Prostate gland (tissue), 2 donors: ENCODE results near the gene CNRIP1. TPM values are rescaled to one million over a fixed set of nuclear protein-coding genes. Genes with fewer than 3 reads are reported as not detected.

Experiments
- DNase-seq: peaks from one replicate; pipeline ENCODE4 v3.0.0-alpha.2; 2019; ENCODE audit warnings: low spot score
- H3K27ac ChIP-seq, 2 donors: fragments of 200-600 bp; sonication (generic); 2 replicates each; pipeline ENCODE4 v1.5.1; 2017 to 2019
- H3K27me3 ChIP-seq: fragments of 200-600 bp; sonication (generic); replicated peaks from 2 replicates; pipeline ENCODE4 v1.5.1; 2019; ENCODE audit not compliant: insufficient read depth
- H3K36me3 ChIP-seq, 2 donors: fragments of 200-600 bp; sonication (generic); 1 replicate in 1 of 2; 2 replicates in 1 of 2; pipeline versions ENCODE4 v1.5.1 to v1.8.1; 2017 to 2019
- H3K4me1 ChIP-seq: fragments of 200-600 bp; sonication (generic); replicated peaks from 2 replicates; pipeline ENCODE4 v1.5.1; 2019
- H3K4me3 ChIP-seq, 2 donors: fragments of 200-600 bp; sonication (generic); 2 replicates each; pipeline ENCODE4 v1.5.1; 2017 to 2019
- H3K9me3 ChIP-seq: fragments of 200-600 bp; sonication (generic); 2 replicates; pipeline ENCODE4 v1.5.1; 2017
- POLR2A ChIP-seq: fragments of 450-650 bp; IDR thresholded peaks from one replicate; pipeline ENCODE4 v1.6.1; 2016; ENCODE audit warnings: antibody characterized with exemption, mild to moderate bottlenecking
- POLR2AphosphoS5 ChIP-seq: sonication (generic); formaldehyde crosslinking; IDR thresholded peaks from one replicate; pipeline ENCODE4 v1.6.1; 2017; ENCODE audit warnings: antibody characterized with exemption
- WGBS: methylation state at CpG from one replicate; pipeline ENCODE4 v1.1.5; 2018; 5-methylcytosine and 5-hydroxymethylcytosine counted together
- intact Hi-C: fragments of 100-400 bp; cut with DNase I; formaldehyde crosslinking; loops from one replicate; pipeline ENCODE4 v1.14.2; 2022
- total RNA-seq, 2 donors: library from RNA; depleted of rRNA; stranded (reverse); fragments of >200 nt; gene quantifications; one replicate each; pipeline ENCODE4 v1.1.0, GENCODE V29; 2016
- TF ChIP-seq, protein P1 (sequence below), 4 experiments: fragments of 200-600 bp in 2 of 4; fragments of 450-650 bp in 2 of 4; sonication (generic) in 2 of 4; IDR thresholded peaks; 1 replicate in 3 of 4; 2 replicates in 1 of 4; pipeline ENCODE4 v1.5.1; 2016 to 2019; ENCODE audit warnings: antibody characterized with exemption in 4 of 4, mild to moderate bottlenecking in 2 of 4, moderate library complexity in 2 of 4

The CNRIP1 gene
- total RNA-seq, 2 donors from 2014 or later = 3.6 to 16.5 TPM

DNA sequence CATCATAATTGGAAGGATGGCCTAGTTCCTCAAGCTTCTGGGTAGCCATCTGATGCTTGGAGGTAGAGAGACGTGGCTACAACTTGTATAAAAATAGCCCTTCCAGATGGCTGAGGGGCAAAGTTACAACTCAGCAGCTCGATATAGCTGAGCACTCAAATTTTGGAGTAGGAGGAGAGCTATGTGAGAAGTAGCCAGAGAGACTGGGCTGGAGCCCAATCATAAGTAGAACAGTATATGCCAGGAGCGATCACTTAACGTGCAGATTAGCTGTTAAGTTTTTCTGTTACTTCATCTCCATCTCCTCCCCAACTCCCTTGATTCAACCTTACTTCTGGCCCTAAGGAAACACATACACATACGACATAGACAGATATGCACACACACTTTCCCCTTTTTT is 28.8 kb downstream of the CNRIP1 start:
- WGBS = 48% methylated on average over 5 of the region's 5 CpGs
- intact Hi-C loops = no loop called here
- H3K27me3 ChIP-seq = no peaks in the 10 kb centered on the region
- peaks cover 4% of the 10 kb centered on the region for H3K4me1 ChIP-seq
- TF ChIP-seq POLR2AphosphoS5 = no peak
- no peak for TF ChIP-seq POLR2A
- TF ChIP-seq, protein P1, sequence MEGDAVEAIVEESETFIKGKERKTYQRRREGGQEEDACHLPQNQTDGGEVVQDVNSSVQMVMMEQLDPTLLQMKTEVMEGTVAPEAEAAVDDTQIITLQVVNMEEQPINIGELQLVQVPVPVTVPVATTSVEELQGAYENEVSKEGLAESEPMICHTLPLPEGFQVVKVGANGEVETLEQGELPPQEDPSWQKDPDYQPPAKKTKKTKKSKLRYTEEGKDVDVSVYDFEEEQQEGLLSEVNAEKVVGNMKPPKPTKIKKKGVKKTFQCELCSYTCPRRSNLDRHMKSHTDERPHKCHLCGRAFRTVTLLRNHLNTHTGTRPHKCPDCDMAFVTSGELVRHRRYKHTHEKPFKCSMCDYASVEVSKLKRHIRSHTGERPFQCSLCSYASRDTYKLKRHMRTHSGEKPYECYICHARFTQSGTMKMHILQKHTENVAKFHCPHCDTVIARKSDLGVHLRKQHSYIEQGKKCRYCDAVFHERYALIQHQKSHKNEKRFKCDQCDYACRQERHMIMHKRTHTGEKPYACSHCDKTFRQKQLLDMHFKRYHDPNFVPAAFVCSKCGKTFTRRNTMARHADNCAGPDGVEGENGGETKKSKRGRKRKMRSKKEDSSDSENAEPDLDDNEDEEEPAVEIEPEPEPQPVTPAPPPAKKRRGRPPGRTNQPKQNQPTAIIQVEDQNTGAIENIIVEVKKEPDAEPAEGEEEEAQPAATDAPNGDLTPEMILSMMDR (IDR thresholded peaks at IDR 0.05) = no peak
- H3K9me3 ChIP-seq = no peaks in the 10 kb centered on the region
- no peak for DNase-seq
- no peak overlapping the region for H3K27ac ChIP-seq
- H3K36me3 ChIP-seq = no peaks in the 10 kb centered on the region
- H3K4me3 ChIP-seq = no peak overlapping the region

DNA sequence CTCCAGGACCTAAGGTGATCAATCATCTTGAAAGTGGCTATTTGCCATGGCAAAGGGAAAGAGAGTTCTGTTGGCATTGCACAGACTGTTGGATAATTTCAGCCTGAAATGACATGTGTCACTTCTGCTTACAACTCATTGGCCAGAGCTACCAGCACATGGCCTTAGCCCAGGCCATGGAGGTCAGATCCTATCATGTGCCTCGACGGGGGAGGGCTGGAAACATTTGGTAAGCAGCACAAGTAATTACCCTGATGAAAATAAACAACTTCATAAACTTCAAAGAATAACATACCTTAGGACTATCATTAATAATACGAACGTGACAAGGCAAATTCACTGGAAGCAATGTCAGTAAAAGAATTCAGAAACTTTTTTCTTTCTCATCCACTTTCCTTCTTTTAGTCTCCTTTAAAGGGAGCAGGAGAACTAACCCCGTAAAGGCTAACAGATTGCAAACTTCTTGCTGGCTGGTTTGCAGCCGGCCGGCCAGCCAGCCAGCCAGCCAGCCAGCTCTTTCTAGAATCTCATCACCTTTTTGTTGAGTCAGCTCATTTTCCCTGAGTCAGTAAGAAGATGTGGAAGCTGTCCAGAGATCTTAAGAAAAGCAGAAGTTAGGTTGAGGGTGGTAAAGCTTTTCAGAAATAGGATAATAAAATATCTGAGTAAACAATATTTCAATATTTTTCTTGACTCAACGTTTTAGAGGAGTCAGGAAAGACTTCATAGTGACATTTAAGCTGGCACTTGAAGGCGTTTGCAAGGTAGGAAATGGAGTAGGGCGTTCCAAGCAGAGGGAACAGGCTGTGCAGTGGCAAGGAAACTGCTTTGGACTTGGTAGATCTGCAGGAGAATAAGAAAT is 31.9 kb downstream of the CNRIP1 start:
- intact Hi-C loops = loop anchor here (10.0 kb wide), 1 partner anchor 157 kb away; no protein-coding TSS in a partner anchor
- TF ChIP-seq POLR2A (no peak), POLR2AphosphoS5 (peak; percentile 76)
- peak; percentile 57 for DNase-seq
- Histone ChIP-seq H3K9me3 (no peaks in the 10 kb centered on the region), H3K4me3 (no peak overlapping the region), H3K4me1 (peaks cover 4% of the 10 kb centered on the region), H3K27me3 (no peaks in the 10 kb centered on the region), H3K36me3 (no peaks in the 10 kb centered on the region), H3K27ac (peak overlapping the region; percentile 45 to 52)
- WGBS = 12% methylated on average over 10 of the region's 10 CpGs

DNA sequence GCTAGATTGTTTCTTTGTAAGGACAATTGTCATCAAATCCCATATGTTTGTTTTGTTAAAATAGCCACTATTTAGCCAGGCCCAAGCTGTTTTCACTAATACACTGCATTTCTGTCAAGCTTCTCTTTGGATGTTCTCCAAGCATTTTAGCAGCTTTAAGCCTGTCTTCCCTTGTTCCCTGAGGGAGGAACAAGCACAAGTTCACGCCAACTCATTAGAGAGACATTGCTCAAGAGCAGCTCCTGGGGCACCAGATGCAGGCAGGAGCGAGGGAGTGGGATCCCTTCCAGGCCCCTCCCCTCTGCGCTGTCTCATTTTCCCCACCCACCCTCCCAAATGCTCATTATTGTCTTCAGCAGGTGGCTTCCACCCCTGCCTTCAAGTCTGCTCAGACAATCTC is 34.9 kb downstream of the CNRIP1 start:
- TF ChIP-seq POLR2AphosphoS5 = peak; percentile 43
- TF ChIP-seq, protein P1 (IDR thresholded peaks at IDR 0.05) = no peak
- Histone ChIP-seq H3K27me3 (no peaks in the 10 kb centered on the region), H3K9me3 (no peaks in the 10 kb centered on the region), H3K36me3 (no peaks in the 10 kb centered on the region), H3K27ac (no peak overlapping the region), H3K4me3 (no peak overlapping the region), H3K4me1 (peaks cover 8% of the 10 kb centered on the region)
- WGBS = 18% methylated on average over 3 of the region's 3 CpGs
- intact Hi-C loops = loop anchor here (5.0 to 10.0 kb wide), 2 partner anchors 160 to 163 kb away; no protein-coding TSS in a partner anchor
- DNase-seq = peak; percentile 28

DNA sequence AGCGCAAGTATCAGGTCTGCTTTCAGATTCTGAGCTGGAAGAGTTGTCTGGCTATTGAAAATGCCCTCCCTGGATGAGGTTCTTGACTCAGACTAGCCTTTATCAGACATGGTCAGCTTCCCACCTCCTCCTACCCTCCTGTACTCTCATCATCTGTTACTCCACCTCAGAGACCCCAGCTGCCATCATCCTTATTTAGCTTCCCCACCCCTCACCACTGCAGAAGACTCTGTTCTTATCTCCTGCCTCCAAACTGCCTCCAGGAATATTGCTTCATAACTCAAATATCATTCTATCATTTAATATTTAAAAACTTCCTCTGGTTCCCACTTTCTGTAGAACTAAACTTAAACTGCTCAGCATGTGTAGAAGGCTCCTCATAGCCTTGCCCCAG is 36.3 kb downstream of the CNRIP1 start:
- no peak overlapping the region for H3K4me3 ChIP-seq
- TF ChIP-seq, protein P1 (IDR thresholded peaks at IDR 0.05) = no peak
- TF ChIP-seq POLR2A = no peak
- TF ChIP-seq POLR2AphosphoS5 = no peak
- H3K9me3 ChIP-seq = no peaks in the 10 kb centered on the region
- no peak for DNase-seq
- H3K4me1 ChIP-seq = peaks cover 8% of the 10 kb centered on the region
- H3K36me3 ChIP-seq = no peaks in the 10 kb centered on the region
- intact Hi-C loops = loop anchor here (5.0 to 10.0 kb wide), 2 partner anchors 161 kb away; no protein-coding TSS in a partner anchor
- WGBS = 100% methylated on average over 1 of the region's 1 CpG
- no peak overlapping the region for H3K27ac ChIP-seq
- no peaks in the 10 kb centered on the region for H3K27me3 ChIP-seq

DNA sequence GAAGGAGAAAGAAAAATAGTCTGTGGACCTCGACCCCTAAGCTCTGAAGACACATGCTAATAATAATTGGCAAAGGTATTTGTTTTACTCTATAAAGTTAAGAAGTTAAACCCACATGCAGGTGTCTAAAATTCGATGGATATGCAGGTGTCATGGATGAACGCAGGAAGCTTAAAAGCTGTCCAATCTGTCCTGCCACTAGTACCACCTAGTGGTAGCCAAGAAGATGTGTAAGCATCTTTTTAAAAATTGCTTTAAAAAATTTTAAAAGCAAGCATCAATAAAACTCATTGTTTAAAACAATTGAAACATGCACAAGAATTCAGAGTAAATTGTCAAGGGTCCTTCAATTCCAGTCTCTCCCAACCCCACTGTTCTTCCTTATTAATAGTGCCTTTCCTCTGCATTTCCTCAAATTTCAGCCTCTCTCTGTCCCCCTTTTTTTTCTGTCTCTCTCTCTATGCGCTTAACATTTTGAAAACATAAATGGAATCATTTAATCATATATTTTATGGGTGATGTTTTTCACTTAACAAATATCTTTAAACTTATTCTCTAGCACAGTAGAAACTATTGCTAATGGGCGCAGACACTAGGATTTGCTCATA is 36.8 kb downstream of the CNRIP1 start:
- Histone ChIP-seq H3K4me1 (peaks cover 8% of the 10 kb centered on the region), H3K27me3 (no peaks in the 10 kb centered on the region), H3K9me3 (no peaks in the 10 kb centered on the region), H3K36me3 (no peaks in the 10 kb centered on the region), H3K27ac (no peak overlapping the region), H3K4me3 (no peak overlapping the region)
- 37% methylated on average over 5 of the region's 5 CpGs for WGBS
- no peak for TF ChIP-seq POLR2A
- TF ChIP-seq POLR2AphosphoS5 = peak; percentile 45
- TF ChIP-seq, protein P1 (IDR thresholded peaks at IDR 0.05) = peak; percentile 39 to 76 (median 70)
- DNase-seq = peak; percentile 21
- intact Hi-C loops = loop anchor here (5.0 to 10.0 kb wide), 2 partner anchors 161 to 162 kb away; no protein-coding TSS in a partner anchor
